GM18858 (cell line): ENCODE results near the gene FEM1C.

Source experiments
- ATAC-seq: cut with Tn5 transposase; IDR thresholded peaks from one replicate; pipeline ENCODE4 v1.9.1; 2021; ENCODE audit not compliant: unreplicated experiment

FEM1C gene

GRCh38 chr5:115544436-115545350 is at the start of gene FEM1C:
Gene FEM1C, minus strand, starts transcription at chr5:115544775. Its CDS starts 1,282 bp downstream, at chr5:115543493.
- ATAC-seq: peak; percentile 94

- ATAC-seq: no peak
Measured at GRCh38 chr5:115589043-115589442, 44.5 kb upstream of the FEM1C start.

- no peak for ATAC-seq
Measured at GRCh38 chr5:115588640-115589039, 44.1 kb upstream of the FEM1C start.

GRCh38 chr5:115586525-115587146 is 42.1 kb upstream of the FEM1C start:
- ATAC-seq: no peak

- no peak for ATAC-seq
Measured at GRCh38 chr5:115585265-115585664, 40.7 kb upstream of the FEM1C start.

- no peak for ATAC-seq
Measured at GRCh38 chr5:115584501-115584900, 39.9 kb upstream of the FEM1C start.

- no peak for ATAC-seq
Measured at GRCh38 chr5:115583474-115583873, 38.9 kb upstream of the FEM1C start.

- no peak for ATAC-seq
Measured at GRCh38 chr5:115580941-115581340, 36.4 kb upstream of the FEM1C start.

GRCh38 chr5:115579747-115580173 is 35.2 kb upstream of the FEM1C start:
- ATAC-seq: peak; percentile 65

GRCh38 chr5:115579216-115579615 is 34.6 kb upstream of the FEM1C start:
- ATAC-seq: no peak

- peak; percentile 65 for ATAC-seq
Measured at GRCh38 chr5:115578657-115579056, 34.1 kb upstream of the FEM1C start.

GRCh38 chr5:115577741-115578140 is 33.2 kb upstream of the FEM1C start:
- ATAC-seq: no peak

- no peak for ATAC-seq
Measured at GRCh38 chr5:115577329-115577728, 32.8 kb upstream of the FEM1C start.

- ATAC-seq: no peak
Measured at GRCh38 chr5:115575167-115576070, 30.8 kb upstream of the FEM1C start.

- no peak for ATAC-seq
Measured at GRCh38 chr5:115573133-115573532, 28.6 kb upstream of the FEM1C start.

- ATAC-seq: no peak
Measured at GRCh38 chr5:115571441-115571878, 26.9 kb upstream of the FEM1C start.

GRCh38 chr5:115568668-115569067 is 24.1 kb upstream of the FEM1C start:
- ATAC-seq: no peak

- no peak for ATAC-seq
Measured at GRCh38 chr5:115565233-115565632, 20.7 kb upstream of the FEM1C start.

- no peak for ATAC-seq
Measured at GRCh38 chr5:115561176-115561575, 16.6 kb upstream of the FEM1C start.

GRCh38 chr5:115559524-115559923 is 14.9 kb upstream of the FEM1C start:
- ATAC-seq: no peak

- ATAC-seq: no peak
Measured at GRCh38 chr5:115558388-115558956, 13.9 kb upstream of the FEM1C start.
